ENCODE data around the gene BSPH1.
"Not testable (repeated sequence)": the region's sequence is repeated elsewhere in the genome, so short reads cannot be mapped to it uniquely, and the experiment has no call there.

Gene BSPH1, protein sequence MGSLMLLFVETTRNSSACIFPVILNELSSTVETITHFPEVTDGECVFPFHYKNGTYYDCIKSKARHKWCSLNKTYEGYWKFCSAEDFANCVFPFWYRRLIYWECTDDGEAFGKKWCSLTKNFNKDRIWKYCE

DNA sequence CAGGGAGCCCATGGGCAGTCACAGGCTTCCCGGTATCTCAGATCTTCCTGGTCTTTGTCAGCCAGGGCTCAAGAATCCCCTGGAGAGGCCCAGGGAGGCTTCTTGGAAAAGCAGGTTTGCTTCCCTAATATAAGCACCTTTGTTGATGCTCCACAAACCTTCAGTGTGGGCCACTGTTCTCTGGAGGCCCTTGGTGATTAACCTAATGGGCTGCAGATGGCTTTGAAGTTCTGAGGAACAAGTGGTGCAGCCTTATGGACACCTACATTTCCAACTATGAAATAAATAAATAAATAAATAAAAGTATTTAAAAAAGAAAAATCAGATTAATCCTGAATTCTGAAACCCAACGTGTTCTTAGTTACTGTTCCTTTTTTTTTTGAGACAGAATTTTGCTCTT, at the start of gene BSPH1:
BSPH1 (minus strand) TSS at position 101 of the 400 bp plus-strand sequence; CDS start at position 12, 89 bp downstream.
- no peak for DNase-seq (ENCODE audit: low spot score)

DNA sequence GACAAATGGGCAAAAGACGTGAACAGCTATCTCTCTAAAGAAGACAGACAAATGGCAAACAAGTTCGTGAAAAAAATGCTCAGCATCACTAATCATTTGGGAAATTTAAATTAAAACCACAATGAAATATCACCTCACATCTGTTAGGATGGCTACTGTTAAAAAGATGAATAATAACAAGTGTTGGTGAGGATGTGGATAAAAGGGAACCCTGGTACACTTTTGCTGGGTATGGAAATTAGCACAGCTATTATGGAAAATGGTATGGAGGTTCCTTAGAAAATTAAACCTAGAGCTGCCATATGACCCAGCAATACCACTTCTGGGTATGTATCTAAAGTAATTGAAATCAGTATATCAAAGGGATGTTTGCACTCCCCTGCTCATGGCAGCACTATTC, 44.8 kb upstream of the BSPH1 start:
- DNase-seq (ENCODE audit: low spot score) = no peak

DNA sequence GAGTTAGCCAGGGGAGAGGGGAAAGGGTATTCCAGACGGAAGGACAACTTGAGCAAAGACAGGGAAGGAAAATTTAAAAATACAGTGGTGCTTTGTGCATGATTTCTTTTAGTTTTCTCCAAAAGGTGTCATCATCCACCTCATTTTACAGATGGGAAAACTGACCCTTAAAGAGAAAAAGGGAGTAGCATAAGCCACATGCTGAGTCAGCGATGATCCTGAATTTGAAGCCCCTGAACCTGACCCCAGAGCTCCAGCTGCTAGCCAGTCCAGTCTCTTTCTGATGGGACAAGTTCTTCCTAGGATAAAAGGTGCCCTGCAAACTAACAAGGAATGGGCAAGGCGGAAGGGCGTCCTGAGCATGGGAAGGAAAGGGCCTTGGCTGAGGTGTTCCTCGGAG, 41.6 kb upstream of the BSPH1 start:
- no peak for DNase-seq (ENCODE audit: low spot score)

DNA sequence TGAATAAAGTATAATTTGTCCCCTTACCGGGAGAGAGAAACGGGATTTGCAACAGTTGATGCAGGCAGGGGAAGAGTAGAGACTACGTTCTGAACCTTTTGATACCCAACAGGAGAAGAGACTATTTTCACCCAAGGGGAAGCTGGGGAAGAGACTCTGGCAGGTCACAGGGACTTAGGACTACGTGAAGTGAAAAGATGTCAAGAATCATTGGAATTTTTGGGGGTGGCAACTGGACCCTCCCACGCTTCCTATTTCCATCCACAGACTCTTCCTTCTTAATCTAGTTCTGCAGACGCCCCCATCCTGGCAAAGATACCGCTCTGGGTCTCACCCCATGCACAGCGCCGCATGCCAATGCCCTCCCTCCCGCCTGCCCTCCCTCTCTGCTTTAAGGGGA, 38.1 kb upstream of the BSPH1 start:
- DNase-seq (ENCODE audit: low spot score) = no peak

DNA sequence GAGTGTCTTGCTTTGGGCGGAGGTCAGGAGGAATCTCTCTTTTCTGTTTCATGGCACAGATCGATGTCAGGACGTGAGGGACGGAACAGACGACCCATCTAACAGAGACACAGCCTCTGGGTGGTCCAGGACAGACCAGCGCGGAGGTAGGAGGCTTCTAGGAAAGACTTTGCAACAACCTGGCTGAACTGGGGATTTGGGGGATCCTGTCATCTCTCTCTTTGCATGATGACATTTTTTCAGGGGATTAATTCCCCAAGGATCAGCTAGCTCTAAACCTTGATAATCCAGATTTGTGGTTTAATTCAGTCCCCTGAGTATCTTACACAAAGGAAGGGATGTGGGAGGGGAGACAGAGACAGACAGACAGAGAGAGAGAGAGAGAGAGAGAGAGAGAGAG, 37.5 kb upstream of the BSPH1 start:
- DNase-seq (ENCODE audit: low spot score) = no peak

DNA sequence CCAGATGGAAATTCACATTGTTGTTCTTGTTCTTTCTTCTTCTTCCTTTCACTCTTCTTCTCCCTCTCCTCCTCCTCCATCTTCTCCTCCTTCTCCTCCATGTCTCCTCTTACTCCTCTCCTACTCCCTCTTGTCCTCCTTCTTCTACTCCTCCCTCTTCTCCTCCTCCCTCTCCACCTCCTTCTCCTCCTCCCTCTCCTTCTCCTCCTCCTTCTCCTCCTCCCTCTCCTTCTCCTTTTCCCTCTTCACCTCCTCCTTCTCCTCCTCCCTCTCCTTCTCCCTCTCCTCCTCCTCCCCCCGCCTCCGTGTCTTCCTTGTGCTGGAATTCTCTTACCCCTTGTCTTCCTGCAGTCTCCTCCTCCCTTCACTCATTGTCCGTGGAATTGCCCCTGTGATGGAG, 33.5 kb upstream of the BSPH1 start:
- DNase-seq (ENCODE audit: low spot score) = no peak

DNA sequence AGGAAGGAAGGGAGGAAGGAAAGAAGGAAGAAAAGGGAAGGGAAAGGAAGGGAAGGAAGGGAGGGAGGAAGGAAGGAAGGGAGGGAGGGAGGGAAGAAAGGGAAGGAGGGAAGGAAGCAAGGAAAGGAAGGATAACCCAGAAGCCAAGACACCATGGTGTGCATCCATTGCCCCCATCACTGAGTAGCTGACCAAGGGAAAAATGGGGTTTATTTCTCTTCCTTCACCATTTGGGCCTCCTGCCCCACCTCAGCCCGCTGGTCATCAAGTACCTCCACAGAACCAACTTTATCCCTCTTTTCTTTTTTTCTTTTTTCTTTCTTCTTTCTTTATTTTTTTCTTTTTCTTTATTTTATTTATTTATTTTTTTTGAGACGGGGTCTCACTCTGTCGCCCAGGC, 31.5 kb upstream of the BSPH1 start:
- no peak for DNase-seq (ENCODE audit: low spot score)

DNA sequence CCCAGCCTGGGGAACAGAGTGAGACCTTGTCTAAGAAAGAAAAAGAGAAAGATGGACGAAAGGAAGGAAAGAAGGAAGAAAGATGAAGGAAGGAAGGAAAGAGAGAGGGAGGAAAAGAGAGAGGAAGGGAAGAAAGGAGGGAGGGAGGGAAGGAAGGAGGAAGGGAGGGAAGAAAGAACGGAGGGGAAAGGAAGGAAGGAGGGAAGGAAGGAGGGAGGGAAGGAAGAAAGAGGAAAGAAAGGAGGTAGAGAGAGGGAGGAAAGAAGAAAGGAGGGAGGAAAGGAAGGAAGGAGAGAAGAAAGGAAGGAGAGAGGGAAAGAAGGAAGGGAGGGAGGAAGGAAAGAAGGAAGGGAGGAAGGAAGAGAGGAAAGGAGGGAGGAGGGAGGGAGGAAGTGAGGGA, 31.0 kb upstream of the BSPH1 start:
- no peak for DNase-seq (ENCODE audit: low spot score)

DNA sequence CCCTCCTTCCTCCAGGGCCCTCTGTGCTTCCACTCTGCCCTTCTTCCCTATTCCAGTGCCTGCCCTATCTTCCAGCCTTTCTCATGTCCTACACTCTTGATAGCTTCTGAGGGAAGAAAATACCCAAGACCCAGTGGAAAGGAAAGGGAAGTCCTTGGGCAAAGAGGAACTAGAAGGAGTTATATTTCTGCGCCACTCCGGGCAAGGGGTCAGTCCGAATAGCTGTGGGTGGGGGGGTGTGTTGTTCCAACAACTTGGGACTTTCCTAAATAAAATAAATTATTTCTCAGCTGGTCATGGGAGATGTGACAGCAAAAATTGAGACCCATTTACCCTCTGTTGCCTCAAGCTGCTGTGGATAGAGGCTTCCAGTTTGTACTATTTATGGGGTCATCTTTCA, 28.7 kb upstream of the BSPH1 start:
- DNase-seq (ENCODE audit: low spot score) = no peak

DNA sequence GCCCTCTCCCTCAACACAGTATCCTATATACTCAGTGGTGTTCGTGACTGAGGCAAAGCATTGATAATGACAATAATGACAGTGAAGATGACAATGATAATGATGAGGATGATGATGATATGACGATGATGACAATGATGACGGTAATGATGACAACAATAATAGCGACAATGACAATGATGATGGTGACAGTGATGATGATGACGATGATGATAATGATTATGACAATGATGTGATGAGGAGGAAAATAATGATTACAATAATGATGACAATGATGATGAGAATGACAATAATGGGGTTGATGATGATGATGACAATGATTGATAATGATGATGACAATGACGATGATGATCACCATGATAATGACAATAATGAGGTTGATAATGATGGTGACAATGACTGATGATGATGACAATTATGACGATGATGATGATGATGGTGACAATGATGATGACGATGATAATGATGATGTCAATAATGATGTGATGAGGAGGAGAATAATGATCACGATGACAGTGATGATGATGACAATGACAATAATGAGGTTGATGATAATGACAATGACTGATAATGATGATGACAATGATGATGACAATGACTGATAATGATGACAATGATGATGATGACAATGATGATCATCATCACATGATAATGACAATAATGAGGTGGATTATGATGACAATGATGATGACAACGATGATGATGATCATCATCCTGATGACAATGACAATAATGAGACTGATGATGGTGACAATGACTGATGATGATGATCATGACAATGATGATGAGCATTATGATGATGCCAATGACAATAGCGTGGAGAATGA, 19.2 kb upstream of the BSPH1 start:
- no peak for DNase-seq (ENCODE audit: low spot score)

DNA sequence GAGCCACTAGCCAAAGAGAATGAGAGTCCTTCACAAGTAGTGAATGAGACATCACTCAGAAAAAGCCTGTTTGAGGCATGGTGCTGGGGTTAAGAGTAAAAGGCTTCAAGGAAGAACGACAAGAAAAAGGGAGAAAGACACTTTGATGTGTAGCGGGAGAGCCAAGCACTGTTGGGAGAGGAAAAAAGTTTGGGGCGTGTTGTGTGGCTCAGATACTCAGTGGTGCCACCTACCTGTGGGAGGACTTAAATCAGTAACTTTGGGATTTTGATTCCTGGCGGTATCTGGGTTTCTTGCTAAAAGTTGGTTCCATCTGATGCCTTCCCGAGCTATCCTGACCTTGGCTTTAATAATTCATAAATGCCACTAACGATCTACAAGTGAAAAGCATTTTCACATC, 14.8 kb upstream of the BSPH1 start:
- DNase-seq (ENCODE audit: low spot score) = no peak

DNA sequence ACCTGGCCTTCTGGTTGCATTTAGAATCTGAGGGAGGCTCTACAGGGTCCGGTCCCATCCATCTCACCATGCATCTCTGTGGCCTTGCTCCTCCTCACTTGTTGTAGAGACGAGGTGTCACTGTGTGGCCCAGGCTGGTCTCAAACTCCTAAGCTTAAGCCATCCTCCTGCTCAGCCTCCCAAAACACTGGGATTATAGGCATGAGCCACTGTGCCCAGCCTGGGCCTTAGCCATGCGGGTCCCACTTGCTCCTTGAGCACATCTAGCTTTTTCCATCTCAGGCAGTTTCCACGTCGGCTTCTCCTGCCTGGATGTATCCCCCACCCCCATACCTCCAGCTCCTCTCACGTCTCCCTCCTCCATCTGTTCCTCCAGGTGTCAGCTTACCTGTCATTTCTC, 12.3 kb upstream of the BSPH1 start:
- no peak for DNase-seq (ENCODE audit: low spot score)

DNA sequence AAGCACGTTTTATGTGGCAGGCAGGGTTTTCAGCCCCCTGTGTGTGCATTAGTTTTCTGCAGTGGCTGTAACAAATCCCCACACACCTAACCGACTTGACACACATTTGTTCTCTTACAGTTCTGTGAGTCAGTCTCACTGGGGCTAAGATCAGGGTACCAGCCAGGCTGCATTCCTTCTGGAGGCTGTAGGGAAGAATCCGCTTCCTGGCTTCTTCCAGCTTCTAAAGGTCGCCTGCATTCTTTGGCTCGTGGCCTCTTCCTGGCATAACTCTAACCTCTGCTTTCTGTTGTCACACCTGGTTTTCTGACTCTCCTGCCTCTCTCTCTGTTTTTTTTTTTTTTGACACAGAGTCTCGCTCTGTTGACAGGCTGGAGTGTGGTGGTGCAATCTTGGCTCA, 8.9 kb upstream of the BSPH1 start:
- DNase-seq (ENCODE audit: low spot score) = no peak

DNA sequence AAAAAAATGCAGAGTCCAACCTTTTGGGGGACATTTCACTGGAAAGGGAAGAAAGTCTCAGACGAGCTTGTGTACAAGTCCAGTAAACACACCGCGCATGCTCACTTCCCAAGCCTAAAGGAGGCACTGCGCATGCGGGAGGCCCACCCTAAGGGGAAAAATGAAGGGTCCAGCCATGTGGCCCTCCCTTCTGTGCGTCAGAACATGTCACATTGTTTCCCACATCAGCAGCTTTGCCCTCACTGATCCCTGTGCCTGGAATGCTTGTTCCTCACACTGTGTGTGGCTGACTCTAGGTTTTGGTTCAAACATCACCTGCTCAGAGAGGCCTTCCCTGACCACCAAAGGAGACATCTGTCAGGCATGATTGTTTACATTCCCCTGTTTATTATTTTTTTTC, 6.8 kb upstream of the BSPH1 start:
- no peak for DNase-seq (ENCODE audit: low spot score)

DNA sequence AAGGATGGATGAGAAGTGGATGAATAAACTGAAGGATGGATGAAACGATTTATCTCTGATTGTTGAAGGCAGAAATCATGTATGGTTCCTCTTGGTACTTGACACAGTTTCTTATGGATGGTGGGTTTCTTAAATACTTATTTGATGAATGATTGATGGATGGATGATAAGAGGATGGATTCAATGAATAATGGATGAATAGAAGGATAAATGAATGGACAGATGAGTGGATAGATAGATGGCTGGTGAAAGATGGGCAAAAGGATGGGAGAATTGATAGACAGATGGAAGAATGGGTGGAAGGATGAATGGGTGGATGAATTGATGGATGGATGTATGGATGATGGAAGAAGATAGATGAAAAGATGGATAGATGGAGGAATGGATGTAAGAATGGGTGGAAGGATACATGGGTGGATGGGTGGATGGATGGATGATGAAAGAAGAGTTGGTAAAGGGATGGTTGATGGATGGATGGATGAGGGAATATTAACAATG, 4.3 kb upstream of the BSPH1 start:
- DNase-seq (ENCODE audit: low spot score) = no peak

DNA sequence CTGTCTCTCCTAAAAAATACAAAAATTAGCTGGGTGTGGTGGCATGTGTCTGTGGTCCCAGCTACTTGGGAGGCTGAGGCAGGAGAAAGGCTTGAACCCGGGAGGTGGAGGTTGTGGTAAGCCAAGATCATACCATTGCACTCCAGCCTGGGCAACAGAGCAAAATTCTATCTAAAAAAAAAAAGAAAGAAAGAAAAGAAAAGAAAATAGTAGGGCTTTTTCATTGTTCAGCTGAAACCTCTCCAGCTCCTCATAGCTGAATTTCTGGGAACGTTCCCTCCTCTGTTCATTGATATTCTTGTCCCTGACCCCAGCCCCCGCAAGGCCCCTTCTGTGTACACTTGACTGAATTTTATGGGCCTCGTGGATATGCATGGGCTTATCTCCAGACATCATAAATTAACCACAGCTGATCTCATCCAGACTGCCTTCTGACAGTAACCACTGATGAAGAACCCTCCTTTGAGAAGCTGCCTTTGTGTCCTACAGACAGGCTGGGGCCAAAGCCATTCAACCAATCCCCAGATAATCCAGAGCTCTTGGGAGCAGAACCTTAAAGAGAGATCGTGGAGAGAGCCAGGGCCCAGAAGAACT, 2.3 kb upstream of the BSPH1 start, which contains the start of gene ELSPBP1:
ELSPBP1 (plus strand) TSS at position 424 of the 594 bp plus-strand sequence. CDS start 14,036 bp downstream, outside the sequence.
- DNase-seq (ENCODE audit: low spot score) = no peak

DNA sequence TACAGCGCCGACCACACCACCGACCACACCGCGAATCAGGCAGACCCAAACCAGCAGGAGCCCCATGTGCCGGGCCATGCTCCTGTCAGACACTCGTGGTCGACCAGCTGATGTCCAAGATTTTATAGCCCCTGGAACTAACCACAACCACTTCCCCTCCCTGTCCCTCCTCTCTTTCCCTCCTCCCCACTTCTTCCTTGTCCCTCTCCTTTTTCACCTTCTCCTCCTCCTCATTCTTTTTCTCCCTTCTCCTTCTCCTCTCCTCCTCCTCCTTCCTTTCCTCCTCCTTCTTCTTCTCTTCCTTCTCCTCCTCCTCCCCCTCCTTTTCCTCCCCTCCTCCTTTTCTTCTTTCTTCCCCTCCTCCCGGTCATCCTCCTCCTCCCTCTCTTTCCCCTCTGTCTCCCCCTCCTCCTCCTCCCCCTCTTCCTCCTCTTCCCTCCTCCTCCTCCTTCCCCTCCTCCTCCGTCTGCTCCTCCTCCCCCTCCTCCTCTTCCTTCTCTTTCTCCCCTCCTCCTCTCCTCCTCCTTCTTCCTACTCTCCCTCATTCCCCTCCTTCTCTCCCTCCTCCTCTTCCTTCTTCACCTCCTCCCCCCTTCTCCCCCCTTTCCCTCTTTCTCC, 670 bp downstream of the BSPH1 start:
- DNase-seq (ENCODE audit: low spot score) = no peak

DNA sequence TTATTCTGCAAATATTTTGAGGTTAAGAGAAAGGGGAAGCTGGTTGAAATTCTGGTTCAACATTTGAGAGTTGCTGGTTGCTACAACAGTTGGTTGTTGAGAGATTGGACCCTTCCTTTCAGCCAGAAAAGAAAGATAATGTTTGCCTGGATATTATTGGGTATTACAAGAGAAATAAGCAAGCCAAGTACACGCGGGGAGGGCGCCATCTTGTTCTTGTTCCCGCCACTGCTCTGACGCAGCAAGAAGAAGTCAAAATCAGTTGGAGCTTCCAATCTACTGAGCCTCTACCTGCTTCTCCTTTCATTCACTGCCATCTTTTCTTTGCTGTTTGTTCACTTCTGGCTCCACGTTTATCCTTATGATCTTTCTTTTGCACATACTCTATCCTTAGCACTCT, 18.4 kb downstream of the BSPH1 start:
- no peak for DNase-seq (ENCODE audit: low spot score)

DNA sequence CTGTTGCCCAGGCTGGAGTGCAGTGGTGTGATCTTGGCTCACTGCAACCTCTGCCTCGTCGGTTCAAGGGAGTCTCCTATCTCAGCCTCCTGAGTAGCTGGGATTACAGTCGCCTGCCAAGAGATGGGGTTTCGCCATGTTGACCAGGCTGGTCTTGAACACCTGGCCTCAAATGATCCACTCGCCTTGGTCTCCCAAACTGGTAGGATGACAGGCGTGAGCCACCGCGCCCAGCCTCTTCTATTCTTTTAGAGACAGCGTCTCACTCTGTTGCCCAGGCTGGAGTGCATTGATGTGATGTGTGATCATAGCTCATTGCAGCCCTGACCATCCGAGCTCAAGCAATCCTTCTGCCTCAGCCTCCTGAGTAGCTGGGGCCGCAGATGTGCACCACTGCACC, 36.0 kb downstream of the BSPH1 start:
- DNase-seq (ENCODE audit: low spot score) = not testable (repeated sequence)

DNA sequence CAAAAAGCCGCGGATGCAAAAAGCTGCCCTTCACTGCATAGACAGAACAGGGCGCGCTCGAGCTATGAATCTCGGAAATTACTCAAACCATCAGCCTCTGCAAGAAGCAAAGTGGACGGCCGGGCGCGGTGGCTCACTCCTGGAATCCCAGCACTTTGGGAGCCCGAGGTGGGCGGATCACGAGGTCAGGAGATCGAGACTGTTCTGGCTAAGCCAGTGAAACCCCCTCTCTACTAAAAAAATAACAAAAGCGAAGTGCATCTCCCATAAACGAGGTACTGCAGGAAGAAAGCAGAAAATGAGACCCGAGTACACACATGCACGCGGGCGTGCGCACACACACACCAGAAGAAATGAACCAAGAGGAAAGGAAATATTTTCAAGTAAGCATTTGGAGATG, 39.8 kb downstream of the BSPH1 start:
- not testable (repeated sequence) for DNase-seq (ENCODE audit: low spot score)

DNA sequence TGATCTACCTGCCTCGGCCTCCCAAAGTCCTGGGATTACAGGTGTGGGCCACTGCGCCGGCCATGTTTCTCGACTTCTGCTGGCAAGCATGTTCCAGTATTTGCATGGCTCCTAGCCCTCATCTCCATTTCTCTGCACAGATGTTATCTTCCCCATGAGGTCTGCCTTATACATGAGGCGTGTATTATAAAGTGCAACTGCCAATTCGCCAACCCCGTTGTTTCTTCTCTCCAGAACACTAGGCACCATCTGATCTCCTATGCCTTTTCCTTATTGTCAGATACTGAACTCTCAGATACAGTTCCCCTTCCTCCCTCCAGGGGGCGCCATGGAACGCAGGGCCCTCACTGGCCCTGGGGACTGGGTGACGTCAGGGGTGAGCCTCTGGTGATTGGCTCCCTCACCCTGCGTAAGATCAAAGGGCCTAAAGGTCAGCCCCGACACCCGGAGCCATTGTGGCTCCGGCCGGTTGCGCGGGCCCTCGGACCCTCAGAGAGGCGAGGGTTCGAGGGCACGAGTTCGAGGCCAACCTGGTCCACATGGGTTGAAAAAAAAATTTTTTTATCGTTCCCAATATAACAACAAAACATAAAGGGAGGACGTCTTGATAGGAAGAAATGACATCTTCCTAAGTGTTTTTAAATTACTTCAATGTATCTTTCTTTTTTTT, 42.0 kb downstream of the BSPH1 start:
- not testable (repeated sequence) for DNase-seq (ENCODE audit: low spot score)

DNA sequence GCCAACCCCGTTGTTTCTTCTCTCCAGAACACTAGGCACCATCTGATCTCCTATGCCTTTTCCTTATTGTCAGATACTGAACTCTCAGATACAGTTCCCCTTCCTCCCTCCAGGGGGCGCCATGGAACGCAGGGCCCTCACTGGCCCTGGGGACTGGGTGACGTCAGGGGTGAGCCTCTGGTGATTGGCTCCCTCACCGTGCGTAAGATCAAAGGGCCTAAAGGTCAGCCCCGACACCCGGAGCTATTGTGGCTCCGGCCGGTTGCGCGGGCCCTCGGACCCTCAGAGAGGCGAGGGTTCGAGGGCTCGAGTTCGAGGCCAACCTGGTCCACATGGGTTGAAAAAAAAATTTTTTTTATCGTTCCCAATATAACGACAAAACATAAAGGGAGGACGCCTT, 63.4 kb downstream of the BSPH1 start:
- not testable (repeated sequence) for DNase-seq (ENCODE audit: low spot score)
